Measurements from ENCODE around the gene MIF4GD. TPM values are rescaled to one million over a fixed set of nuclear protein-coding genes. Genes with fewer than 3 reads are reported as not detected.
"Not testable (repeated sequence)": the region's sequence is repeated elsewhere in the genome, so short reads cannot be mapped to it uniquely, and the experiment has no call there.

The MIF4GD gene
- total RNA-seq, 1 donor from 2014 or later, result 11.5 TPM

- Mint-ChIP-seq H3K27me3 (ENCODE audit: low read depth) (no peaks in the 10 kb centered on the region), H3K4me1 (peaks cover 9% of the 10 kb centered on the region), H3K9me3 (no peaks in the 10 kb centered on the region), H3K36me3 (peaks cover 7% of the 10 kb centered on the region), H3K27ac (no peak overlapping the region), H3K4me3 (no peak overlapping the region)
- no peak for TF ChIP-seq CTCF (IDR thresholded peaks at IDR 0.05; ENCODE audit: unreplicated experiment)
- no peak for DNase-seq (ENCODE audit: low spot score in 2 of 2, unreplicated experiment in 2 of 2)
These were observed 14.1 kb upstream of the MIF4GD start for GRCh38 chr17:75285123-75285522.

- DNase-seq (ENCODE audit: low spot score in 2 of 2, unreplicated experiment in 2 of 2); H3K27me3 Mint-ChIP-seq (ENCODE audit: low read depth); H3K9me3 Mint-ChIP-seq; H3K36me3 Mint-ChIP-seq; H3K27ac Mint-ChIP-seq; H3K4me3 Mint-ChIP-seq; H3K4me1 Mint-ChIP-seq: not testable (repeated sequence)
These were observed 9.2 kb upstream of the MIF4GD start for GRCh38 chr17:75280189-75280588.

- Mint-ChIP-seq H3K9me3 (no peaks in the 10 kb centered on the region), H3K36me3 (peaks cover 3% of the 10 kb centered on the region), H3K4me3 (no peak overlapping the region), H3K27me3 (ENCODE audit: low read depth) (no peaks in the 10 kb centered on the region), H3K27ac (peak overlapping the region; percentile 87), H3K4me1 (peaks cover 4% of the 10 kb centered on the region)
- DNase-seq (ENCODE audit: low spot score in 2 of 2, unreplicated experiment in 2 of 2), result no peak
- no peak for TF ChIP-seq CTCF (IDR thresholded peaks at IDR 0.05; ENCODE audit: unreplicated experiment)
These were observed 6.6 kb upstream of the MIF4GD start for GRCh38 chr17:75277664-75278071.

- Mint-ChIP-seq H3K4me1 (peaks cover 16% of the 10 kb centered on the region), H3K27ac (no peak overlapping the region), H3K4me3 (no peak overlapping the region), H3K36me3 (no peaks in the 10 kb centered on the region), H3K9me3 (no peaks in the 10 kb centered on the region), H3K27me3 (ENCODE audit: low read depth) (no peaks in the 10 kb centered on the region)
- TF ChIP-seq CTCF (IDR thresholded peaks at IDR 0.05; ENCODE audit: unreplicated experiment), result no peak
- DNase-seq (ENCODE audit: low spot score in 2 of 2, unreplicated experiment in 2 of 2), result no peak
These were observed 3.1 kb upstream of the MIF4GD start for GRCh38 chr17:75273977-75274708.

GRCh38 chr17:75272848-75273184, 1.8 kb upstream of the MIF4GD start:
- Mint-ChIP-seq H3K4me3 (peak overlapping the region; percentile 71), H3K9me3 (no peaks in the 10 kb centered on the region), H3K36me3 (no peaks in the 10 kb centered on the region), H3K4me1 (peaks cover 18% of the 10 kb centered on the region), H3K27ac (no peak overlapping the region), H3K27me3 (ENCODE audit: low read depth) (no peaks in the 10 kb centered on the region)
- no peak for TF ChIP-seq CTCF (IDR thresholded peaks at IDR 0.05; ENCODE audit: unreplicated experiment)
- no peak for DNase-seq (ENCODE audit: low spot score in 2 of 2, unreplicated experiment in 2 of 2)

GRCh38 chr17:75271955-75272847, 1.2 kb upstream of the MIF4GD start:
- Mint-ChIP-seq H3K27me3 (ENCODE audit: low read depth) (no peaks in the 10 kb centered on the region), H3K4me3 (peak overlapping the region; percentile 71), H3K9me3 (no peaks in the 10 kb centered on the region), H3K36me3 (no peaks in the 10 kb centered on the region), H3K27ac (peak overlapping the region; percentile 8), H3K4me1 (peaks cover 17% of the 10 kb centered on the region)
- DNase-seq (ENCODE audit: low spot score in 2 of 2, unreplicated experiment in 2 of 2), result no peak
- TF ChIP-seq CTCF (IDR thresholded peaks at IDR 0.05; ENCODE audit: unreplicated experiment), result no peak

All from mesothelial cell of epicardium (in vitro differentiated cells).